Measurements from ENCODE around the gene COL6A2. TPM values are rescaled to one million over a fixed set of nuclear protein-coding genes. Genes with fewer than 3 reads are reported as not detected.

COL6A2 gene
- total RNA-seq, 1 donor from 2014 or later, result 120 TPM

GRCh38 chr21:46061950-46062349 lies 36.0 kb upstream of the COL6A2 start:
- Histone ChIP-seq H3K27ac (ENCODE audit: low read depth, low read length) (peak overlapping the region; percentile 99), H3K4me3 (ENCODE audit: insufficient read depth, low read depth, low read length) (peak overlapping the region; percentile 8), H2AFZ (ENCODE audit: low read depth, low read length) (no peak overlapping the region), H3K9me3 (ENCODE audit: insufficient read depth, low read depth, low read length) (peaks cover 10% of the 10 kb centered on the region), H4K20me1 (ENCODE audit: insufficient read depth, low read length) (no peaks in the 10 kb centered on the region), H3K36me3 (ENCODE audit: insufficient read depth, low read length) (no peaks in the 10 kb centered on the region), H3K9ac (ENCODE audit: low read length) (peak overlapping the region; percentile 76), H3K4me1 (ENCODE audit: insufficient read depth, low read length) (peaks cover 40% of the 10 kb centered on the region), H3K27me3 (ENCODE audit: insufficient read depth, low read length) (no peaks in the 10 kb centered on the region), H3K4me2 (ENCODE audit: low read length) (no peak overlapping the region), H3K79me2 (ENCODE audit: insufficient read depth, low read length) (no peaks in the 10 kb centered on the region)
- H3K4me3 Mint-ChIP-seq (ENCODE audit: unreplicated experiment), result no peak overlapping the region
- no peak for FAIRE-seq
- no peak for DNase-seq (ENCODE audit: low read depth)
- peaks cover 15% of the 10 kb centered on the region for H3K27me3 Mint-ChIP-seq (ENCODE audit: low read depth, unreplicated experiment)
- H3K4me1 Mint-ChIP-seq (ENCODE audit: low read depth, unreplicated experiment), result peaks cover 16% of the 10 kb centered on the region
- H3K27ac Mint-ChIP-seq (ENCODE audit: unreplicated experiment), result no peak overlapping the region
- no peak for TF ChIP-seq CTCF (IDR thresholded peaks at IDR 0.05; ENCODE audit: insufficient read depth, low read depth, low read length)
- TF ChIP-seq EZH2 (IDR thresholded peaks at IDR 0.05; ENCODE audit: insufficient read depth, low read length), result no peak
- H3K36me3 Mint-ChIP-seq (ENCODE audit: low read depth, unreplicated experiment), result peaks cover 3% of the 10 kb centered on the region
- H3K9me3 Mint-ChIP-seq (ENCODE audit: unreplicated experiment), result peaks cover 14% of the 10 kb centered on the region

GRCh38 chr21:46062471-46063211 lies 35.3 kb upstream of the COL6A2 start:
- H3K9me3 ChIP-seq (ENCODE audit: insufficient read depth, low read depth, low read length), result peaks cover 10% of the 10 kb centered on the region
- no peaks in the 10 kb centered on the region for H4K20me1 ChIP-seq (ENCODE audit: insufficient read depth, low read length)
- Mint-ChIP-seq H3K4me3 (ENCODE audit: unreplicated experiment) (no peak overlapping the region), H3K9me3 (ENCODE audit: unreplicated experiment) (peaks cover 14% of the 10 kb centered on the region), H3K4me1 (ENCODE audit: low read depth, unreplicated experiment) (peaks cover 15% of the 10 kb centered on the region), H3K27me3 (ENCODE audit: low read depth, unreplicated experiment) (peaks cover 19% of the 10 kb centered on the region), H3K27ac (ENCODE audit: unreplicated experiment) (no peak overlapping the region), H3K36me3 (ENCODE audit: low read depth, unreplicated experiment) (peaks cover 3% of the 10 kb centered on the region)
- peaks cover 45% of the 10 kb centered on the region for H3K4me1 ChIP-seq (ENCODE audit: insufficient read depth, low read length)
- TF ChIP-seq EZH2 (IDR thresholded peaks at IDR 0.05; ENCODE audit: insufficient read depth, low read length) (no peak), CTCF (IDR thresholded peaks at IDR 0.05; ENCODE audit: insufficient read depth, low read depth, low read length) (no peak)
- DNase-seq (ENCODE audit: low read depth), result no peak
- no peak for FAIRE-seq
- H3K4me2 ChIP-seq (ENCODE audit: low read length), result no peak overlapping the region
- H3K9ac ChIP-seq (ENCODE audit: low read length), result no peak overlapping the region
- H3K27ac ChIP-seq (ENCODE audit: low read depth, low read length), result no peak overlapping the region
- H3K79me2 ChIP-seq (ENCODE audit: insufficient read depth, low read length), result no peaks in the 10 kb centered on the region
- H3K27me3 ChIP-seq (ENCODE audit: insufficient read depth, low read length), result no peaks in the 10 kb centered on the region
- H3K4me3 ChIP-seq (ENCODE audit: insufficient read depth, low read depth, low read length), result no peak overlapping the region
- no peaks in the 10 kb centered on the region for H3K36me3 ChIP-seq (ENCODE audit: insufficient read depth, low read length)
- no peak overlapping the region for H2AFZ ChIP-seq (ENCODE audit: low read depth, low read length)

DNA sequence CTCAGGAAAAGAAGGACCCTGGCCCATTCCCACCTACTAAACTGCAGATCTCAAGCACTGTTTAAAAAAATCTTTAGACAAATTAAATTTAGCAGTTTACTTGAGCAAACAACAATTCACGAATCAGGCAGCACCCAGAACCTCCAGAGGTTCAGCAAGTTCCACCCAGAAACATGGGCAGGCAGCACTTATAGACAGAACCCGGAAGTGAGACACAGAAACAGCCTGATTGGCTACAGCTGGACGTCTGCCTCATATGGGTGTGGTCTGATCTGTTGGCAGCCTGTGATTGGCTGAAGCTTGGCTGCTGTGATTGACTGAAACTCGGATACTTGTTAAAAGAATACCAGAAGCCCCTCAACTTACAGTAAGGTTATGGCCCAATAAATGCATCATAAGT lies 34.7 kb upstream of the COL6A2 start:
- Mint-ChIP-seq H3K27me3 (ENCODE audit: low read depth, unreplicated experiment) (peaks cover 17% of the 10 kb centered on the region), H3K4me1 (ENCODE audit: low read depth, unreplicated experiment) (peaks cover 15% of the 10 kb centered on the region), H3K36me3 (ENCODE audit: low read depth, unreplicated experiment) (peaks cover 3% of the 10 kb centered on the region), H3K4me3 (ENCODE audit: unreplicated experiment) (no peak overlapping the region), H3K27ac (ENCODE audit: unreplicated experiment) (no peak overlapping the region), H3K9me3 (ENCODE audit: unreplicated experiment) (peaks cover 14% of the 10 kb centered on the region)
- H3K4me2 ChIP-seq (ENCODE audit: low read length), result no peak overlapping the region
- TF ChIP-seq CTCF (IDR thresholded peaks at IDR 0.05; ENCODE audit: insufficient read depth, low read depth, low read length) (no peak), EZH2 (IDR thresholded peaks at IDR 0.05; ENCODE audit: insufficient read depth, low read length) (no peak)
- no peak overlapping the region for H3K9ac ChIP-seq (ENCODE audit: low read length)
- H3K4me3 ChIP-seq (ENCODE audit: insufficient read depth, low read depth, low read length), result no peak overlapping the region
- no peaks in the 10 kb centered on the region for H3K36me3 ChIP-seq (ENCODE audit: insufficient read depth, low read length)
- no peak overlapping the region for H2AFZ ChIP-seq (ENCODE audit: low read depth, low read length)
- H3K27ac ChIP-seq (ENCODE audit: low read depth, low read length), result no peak overlapping the region
- H3K4me1 ChIP-seq (ENCODE audit: insufficient read depth, low read length), result peaks cover 45% of the 10 kb centered on the region
- peaks cover 10% of the 10 kb centered on the region for H3K9me3 ChIP-seq (ENCODE audit: insufficient read depth, low read depth, low read length)
- no peak for FAIRE-seq
- H3K79me2 ChIP-seq (ENCODE audit: insufficient read depth, low read length), result no peaks in the 10 kb centered on the region
- no peak for DNase-seq (ENCODE audit: low read depth)
- no peaks in the 10 kb centered on the region for H3K27me3 ChIP-seq (ENCODE audit: insufficient read depth, low read length)
- H4K20me1 ChIP-seq (ENCODE audit: insufficient read depth, low read length), result no peaks in the 10 kb centered on the region

All from astrocyte (in vitro differentiated cells and primary cell).